CD1c-positive myeloid dendritic cell (primary cell): ENCODE results near the gene PSMD12.
"Not testable (repeated sequence)": the region's sequence is repeated elsewhere in the genome, so short reads cannot be mapped to it uniquely, and the experiment has no call there.

Experiments used
- DNase-seq: peaks from one replicate; pipeline ENCODE4 v3.0.0-alpha.2; 2016; ENCODE audit errors: extremely low spot score

PSMD12 gene

DNA sequence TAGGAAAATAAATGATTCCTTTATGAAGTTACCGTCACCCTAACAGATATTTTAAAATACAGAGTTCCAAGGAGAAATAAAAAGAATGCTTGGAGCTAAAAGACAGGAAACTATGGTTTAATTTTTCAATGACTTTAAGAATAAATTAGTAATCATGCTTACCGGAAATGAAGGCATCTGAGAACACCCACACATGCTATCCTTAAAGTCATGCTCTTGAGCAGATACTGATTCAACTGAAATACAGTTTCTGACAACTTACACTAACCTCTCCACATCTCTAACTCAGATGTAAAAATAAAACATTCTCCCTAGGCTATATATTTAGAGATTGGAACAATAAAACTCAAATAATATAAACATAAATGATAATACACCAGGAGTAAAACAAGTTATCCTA is 7.8 kb downstream of the PSMD12 start:
- DNase-seq: no peak

DNA sequence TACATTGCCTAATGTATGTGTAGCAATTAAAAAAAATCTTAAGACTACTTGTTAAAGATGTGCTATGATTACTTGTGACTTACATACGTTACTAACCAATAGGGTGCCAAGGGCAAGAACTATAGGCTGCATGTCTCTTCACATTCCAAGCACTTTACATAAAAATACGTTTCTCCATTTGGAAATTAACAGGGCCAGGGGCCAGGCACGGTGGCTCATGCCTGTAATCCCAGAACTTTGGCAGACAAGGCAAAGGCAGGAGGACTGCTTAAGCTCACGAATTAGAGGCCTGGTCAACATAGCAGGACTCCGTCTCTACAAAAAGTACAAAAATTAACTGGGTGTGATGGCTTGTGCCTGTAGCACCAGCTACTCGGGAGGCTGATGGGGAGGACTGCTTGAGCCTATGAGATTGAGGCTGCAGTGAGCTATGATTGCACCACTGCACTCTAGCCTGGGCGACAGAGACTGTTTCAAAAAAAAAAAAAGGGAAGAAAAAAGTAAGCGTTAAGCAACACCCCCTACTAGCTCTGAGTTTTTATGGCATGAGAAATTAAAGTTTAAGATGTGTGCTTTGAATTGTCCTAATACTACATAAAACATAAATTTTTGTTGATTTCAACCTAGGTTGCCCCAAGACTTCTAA is 12.3 kb downstream of the PSMD12 start:
- DNase-seq: peak; percentile 48

DNA sequence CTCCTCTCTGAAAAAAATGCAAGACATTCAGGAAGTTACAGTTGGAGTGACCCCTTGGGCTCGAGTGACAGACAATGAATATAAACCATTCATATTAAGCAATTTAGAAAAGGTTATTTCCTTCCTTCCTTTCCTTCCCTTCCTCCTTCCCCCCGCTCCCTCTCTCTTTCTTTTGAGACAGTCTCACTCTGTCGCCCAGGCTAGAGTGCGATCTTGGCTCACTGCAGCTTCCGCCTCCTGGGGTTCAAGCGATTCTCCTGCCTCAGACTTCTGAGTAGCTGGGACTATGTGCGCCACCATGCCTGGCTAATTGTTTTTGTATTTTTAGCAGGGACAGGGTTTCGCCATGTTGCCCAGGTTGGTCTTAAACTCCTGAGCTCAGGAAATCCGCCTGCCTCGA is 13.2 kb downstream of the PSMD12 start:
- no peak for DNase-seq

DNA sequence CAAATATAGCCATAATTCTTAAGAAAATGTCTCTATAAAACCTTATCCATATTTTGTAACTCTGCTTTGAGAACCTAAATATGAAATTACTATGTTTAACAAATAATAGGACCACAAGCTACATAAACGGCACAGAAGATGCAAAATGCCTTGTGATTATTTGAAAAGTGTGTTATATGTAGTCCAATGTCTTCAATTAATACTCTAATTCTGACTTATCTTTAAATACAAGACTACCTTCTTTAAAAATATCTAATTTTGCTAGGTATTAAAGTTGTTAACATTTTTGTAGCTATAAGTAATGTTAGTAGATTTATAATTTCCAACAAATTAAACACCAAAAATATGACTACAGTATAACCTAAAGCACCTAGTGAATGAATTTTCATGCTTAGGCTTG is 17.0 kb downstream of the PSMD12 start:
- no peak for DNase-seq

DNA sequence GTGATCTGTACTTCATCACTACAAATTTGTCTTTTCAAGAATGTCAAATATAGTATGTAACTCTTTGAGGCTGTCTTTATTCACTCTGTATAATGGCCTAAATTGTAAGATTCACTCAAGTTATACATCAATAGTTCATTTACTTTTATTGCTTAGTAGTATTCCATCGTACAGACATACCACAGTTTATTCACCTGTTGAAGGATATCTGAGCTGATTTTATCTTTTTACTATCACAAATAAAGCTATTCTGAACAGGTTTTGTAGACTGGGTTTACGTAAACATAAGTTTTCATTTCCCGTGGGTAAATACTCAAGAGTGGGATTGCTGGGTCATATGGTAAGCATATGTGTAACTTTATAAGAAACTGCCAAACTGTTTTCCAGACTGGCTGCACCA is 18.6 kb downstream of the PSMD12 start:
- no peak for DNase-seq

DNA sequence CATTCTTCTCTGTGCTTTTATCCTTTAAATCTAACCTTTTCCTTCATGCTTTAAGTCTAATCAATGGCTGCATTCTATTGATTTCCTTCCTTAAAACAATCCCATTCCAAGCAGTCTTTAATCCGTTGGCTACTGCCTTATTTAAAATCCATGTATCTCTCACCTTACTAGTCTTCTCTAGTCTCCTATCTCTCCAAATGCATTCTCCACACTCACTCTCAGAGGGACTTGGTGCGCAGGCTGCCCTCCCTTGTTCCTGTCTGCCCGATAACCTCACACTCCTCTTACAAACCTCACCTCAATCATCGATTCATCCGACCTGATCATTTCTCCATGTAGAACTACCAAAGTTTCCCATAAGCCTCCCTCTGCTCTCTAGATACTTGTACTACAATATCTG is 23.1 kb downstream of the PSMD12 start:
- DNase-seq: no peak

DNA sequence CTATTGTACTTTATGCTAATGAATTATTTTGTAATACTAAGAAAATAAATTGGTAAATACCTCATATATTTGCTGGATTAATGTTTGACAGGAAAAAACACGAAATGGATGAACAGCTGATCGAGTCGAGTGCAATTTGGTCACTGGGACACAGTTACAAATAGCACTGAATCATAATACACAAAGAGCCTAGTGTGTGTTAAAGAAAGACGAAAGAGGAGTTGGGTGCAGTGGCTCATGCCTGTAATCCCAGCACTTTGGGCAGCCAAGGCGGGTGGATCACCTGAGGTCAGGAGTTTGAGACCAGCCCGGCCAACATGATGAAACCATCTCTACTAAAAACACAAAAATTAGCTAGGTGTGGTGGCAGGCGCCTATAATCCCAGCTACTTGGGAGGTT is 28.0 kb downstream of the PSMD12 start:
- not testable (repeated sequence) for DNase-seq

DNA sequence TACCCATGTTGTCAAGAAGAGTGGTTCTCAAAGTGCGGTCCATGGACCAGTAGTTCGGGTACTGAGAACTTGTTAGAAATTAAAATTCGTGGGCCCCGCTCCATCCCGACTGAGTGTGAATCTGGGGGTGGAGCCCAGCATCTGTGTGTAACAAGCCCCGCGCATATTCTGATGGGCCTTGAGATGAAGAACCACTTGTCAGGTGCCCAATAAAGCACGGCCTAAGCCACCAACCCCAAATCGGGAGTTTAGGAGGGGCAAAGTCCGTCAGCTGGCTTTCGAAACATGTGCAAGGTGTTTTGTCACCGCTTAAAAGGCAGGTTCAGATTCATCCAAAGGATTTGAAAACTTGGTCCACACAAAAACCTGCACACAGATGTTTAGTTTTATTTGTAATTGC is 29.5 kb downstream of the PSMD12 start:
- DNase-seq: no peak

DNA sequence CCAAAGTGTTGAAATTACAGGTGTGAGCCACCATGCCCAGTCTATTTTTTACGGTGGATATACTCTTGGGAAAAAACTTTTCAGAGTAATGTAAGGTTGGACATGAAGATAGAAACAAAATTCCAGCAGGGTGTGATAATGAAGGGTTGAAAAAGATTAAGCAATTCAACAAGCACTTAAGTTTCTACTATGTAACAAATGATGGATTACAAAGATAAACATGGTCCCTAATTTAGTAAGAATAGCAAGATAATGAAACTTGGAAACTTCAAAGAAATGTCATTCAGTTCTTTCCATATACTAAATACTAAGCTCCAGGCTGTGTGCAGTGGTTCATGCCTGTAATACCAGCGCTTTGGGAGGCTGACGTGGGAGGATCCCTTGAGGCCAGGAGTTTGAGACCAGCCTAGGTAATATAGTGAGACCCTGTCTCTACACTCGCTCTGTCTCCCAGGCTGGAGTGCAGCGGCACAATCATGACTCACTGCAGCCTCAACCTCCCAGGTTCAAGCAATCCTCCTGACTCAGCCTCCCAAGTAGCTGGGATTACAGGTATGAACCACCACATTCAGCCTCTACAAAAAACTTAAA is 31.0 kb downstream of the PSMD12 start:
- no peak for DNase-seq

DNA sequence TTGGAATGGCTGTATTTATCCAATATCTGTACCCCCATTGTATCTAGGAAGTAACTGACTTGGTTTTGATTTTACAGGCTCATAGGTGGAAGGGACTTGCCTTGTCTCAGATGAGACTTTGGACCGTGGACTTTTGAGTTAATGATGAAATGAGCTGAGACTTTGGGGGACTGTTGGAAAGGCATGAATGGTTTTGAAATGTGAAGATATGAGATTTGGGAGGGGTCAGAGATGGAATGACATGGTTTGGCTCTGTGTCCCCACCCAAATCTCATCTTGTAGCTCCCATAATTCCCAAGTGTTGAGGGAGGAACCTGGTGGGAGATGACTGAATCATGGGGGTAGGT is 34.2 kb downstream of the PSMD12 start:
- not testable (repeated sequence) for DNase-seq

DNA sequence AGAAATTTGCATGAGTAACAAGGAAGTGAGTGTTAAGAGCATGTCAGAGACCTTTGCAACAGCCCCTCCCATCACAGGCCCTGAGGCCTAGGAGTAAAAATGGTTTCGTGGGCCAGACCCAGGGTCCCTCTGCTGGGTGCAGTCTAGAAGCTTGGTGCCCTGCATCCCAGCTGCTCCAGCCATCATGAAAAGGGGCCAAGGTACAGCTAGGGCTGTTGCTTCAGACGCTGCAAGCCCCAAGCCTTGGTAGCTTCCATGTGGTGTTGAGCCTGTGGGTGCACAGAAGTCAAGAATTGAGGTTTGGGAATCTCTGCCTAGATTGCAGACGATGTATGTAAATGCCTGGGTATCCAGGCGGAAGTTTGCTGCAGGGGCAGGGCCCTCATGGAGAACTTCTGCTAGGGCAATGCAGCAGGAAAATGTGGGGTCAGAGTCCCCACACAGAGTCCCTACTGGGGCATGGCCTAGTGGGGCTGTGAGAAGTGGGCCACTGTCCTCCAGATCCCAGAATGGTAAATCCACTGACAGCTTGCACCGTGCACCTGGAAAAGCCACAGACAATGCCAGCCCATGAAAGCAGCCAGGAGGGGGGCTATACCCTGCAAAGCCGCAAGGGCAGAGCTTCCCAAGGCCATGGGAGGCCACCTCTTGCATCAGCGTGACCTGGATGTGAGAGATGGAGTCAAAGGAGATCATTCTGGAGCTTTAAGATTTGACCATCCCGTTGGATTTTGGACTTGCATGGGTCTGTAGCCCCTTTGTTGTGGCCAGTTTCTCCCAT is 34.8 kb downstream of the PSMD12 start:
- DNase-seq: not testable (repeated sequence)

DNA sequence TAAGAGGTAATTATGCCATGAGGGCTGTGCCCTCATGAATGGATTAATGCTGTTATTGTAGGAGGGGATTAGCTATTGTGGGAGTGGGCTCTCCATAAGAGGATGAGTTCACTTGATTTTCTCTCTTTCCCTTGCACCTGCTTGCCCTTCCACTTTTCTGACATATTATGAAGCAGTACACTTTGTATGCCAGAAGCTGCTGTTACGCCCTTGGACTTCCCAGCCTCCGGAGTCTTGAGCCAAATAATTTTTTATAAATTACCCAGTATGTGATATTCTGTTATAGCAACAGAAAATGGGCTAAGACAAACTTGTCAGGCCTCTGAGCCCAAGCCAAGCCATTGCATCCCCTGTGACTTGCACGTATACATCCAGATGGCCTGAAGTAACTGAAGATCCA is 38.4 kb downstream of the PSMD12 start:
- DNase-seq: no peak

DNA sequence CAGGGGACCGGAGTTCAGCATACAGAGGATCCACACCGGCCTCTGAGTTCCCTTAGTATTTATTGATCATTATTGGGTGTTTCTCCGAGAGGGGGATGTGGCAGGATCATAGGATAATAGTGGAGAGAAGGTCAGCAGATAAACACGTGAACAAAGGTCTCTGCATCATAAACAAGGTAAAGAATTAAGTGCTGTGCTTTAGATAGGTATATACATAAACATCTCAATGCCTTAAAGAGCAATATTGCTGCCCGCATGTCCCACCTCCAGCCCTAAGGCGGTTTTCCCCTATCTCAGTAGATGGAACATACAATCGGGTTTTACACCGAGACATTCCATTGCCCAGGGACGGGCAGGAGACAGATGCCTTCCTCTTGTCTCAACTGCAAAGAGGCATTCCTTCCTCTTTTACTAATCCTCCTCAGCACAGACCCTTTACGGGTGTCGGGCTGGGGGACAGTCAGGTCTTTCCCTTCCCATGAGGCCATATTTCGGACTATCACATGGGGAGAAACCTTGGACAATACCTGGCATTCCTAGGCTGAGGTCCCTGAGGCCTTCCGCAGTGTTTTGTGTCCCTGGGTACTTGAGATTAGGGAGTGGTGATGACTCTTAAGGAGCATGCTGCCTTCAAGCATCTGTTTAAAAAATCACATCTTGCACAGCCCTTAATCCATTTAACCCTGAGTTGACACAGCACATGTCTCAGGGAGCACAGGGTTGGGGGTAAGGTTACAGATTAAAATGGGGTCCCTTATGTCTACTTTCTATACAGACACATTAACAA is 39.2 kb downstream of the PSMD12 start:
- not testable (repeated sequence) for DNase-seq

DNA sequence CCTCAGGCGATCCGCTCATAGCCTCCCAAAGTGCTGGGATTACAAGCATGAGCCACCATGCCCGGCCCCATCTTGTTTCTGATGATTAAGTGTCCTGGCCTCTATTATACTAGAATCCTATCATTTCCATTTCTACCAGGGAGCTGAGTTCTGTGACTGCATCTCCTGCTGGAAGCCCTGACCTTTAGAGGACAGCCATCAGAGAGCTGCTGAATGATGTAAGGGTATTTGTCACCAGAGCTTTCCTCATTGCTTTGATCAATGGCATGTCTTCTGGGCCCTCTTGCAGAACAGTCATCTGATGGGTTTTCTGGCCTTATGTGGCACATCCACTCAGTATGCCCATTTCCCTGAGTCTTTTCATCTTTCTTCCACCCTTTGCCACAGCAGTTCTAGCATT is 39.9 kb downstream of the PSMD12 start:
- DNase-seq: no peak

DNA sequence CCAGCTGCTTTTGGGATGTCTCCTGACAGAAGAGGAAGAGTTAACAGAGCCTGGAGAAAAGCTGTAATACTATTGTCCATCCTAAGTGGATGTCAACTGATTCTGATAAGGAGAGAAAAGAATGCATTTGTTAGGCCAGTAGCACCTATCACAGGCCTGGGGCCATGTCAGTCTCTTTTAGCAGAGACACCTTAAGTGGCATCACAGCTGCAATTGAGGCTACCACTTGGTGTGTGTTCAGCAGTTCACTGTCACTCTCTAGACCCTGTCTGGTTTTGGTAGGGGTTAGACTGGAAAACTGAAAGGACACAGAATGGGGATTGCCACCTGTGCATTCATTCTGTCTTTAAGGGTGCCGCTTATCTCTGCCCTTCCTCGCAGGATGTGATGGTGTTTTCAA is 42.0 kb downstream of the PSMD12 start:
- DNase-seq: no peak

DNA sequence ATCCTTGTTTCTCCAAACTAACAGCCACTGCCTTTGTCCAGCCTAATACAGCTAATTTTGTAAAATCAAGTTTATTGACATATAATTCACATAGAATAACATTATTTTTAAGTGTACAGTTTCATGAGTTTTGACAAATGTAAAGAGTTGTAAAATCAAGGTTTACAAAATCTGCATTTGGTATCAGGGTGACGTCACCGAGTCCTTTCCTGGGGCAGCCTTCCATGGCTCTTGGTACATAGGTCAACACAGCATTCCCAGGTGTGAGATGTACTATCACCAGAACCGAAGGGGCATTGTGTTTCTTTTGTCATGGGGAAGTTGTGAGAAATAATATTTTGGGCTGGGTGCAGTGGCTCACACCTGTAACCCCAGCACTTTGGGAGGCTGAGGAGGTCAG is 42.9 kb downstream of the PSMD12 start:
- DNase-seq: no peak

DNA sequence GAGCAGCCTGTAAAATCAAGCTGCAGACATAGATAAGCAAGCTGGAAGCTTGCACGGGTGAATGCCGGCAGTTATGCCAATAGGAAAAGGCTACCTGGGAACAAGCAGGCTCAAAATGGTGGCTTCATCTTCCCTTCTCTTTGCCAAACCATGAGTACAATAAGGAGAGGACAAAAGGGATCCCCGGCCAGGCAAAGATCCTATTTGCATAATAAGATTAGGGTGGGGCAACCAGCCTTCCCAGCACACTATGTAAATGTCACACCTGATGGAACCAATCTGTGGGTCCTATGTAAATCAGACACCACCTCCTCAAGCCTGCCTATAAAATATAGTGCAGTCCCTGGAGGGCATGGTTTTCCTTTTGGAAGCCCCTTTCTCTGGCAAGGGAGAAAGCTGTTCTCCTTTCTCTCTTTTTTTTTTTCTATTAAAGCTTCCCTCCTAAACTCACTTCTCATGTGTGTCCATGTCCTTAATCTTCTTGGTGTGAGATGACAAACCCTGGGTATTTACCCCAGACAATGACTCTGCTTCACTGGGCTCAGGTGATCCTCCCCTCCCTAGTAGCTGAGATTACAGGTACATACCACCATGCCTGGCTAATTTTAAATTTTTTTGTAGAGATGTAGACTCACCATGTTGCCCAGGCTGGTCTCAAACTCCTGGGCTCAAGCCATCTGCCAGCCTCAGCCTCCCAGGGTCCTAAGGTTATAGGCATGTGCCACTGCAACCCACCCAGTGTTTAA is 44.2 kb downstream of the PSMD12 start:
- no peak for DNase-seq

DNA sequence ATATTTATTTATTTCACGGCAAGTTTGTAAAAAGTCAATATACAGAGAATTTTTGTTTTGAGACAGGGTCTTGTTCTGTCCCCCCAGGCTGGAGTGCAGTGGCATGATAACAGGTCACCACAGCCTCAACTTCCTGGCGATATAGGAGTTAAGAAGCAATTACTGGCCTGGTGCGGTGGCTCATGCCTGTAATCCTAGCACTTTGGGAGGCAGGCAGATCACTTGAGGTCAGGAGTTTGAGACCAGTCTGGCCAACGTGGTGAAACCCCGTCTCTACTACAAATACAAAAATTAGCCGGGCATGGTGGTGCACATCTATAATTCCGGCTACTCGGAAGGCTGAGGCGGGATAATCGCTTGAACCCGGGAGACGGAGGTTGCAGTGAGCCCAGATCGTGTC is 44.9 kb downstream of the PSMD12 start:
- DNase-seq: not testable (repeated sequence)

DNA sequence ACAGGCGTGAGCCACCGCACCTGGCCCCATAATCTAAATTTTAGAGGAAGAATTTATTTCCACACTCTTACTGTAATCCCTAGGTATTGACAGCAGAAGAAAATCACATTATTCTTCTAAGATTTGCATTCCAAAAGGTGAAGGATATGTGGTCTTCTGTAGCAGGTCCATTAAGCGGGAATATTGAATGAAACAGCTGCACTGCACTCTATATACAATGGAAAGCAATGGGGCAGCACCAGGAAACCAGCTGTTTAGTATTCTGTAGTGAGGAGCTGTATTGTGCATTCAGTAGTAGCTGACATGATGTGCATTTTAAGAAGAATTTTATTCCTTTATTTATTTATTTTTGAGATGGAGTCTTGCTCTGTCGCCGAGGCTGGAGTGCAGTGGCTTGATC is 49.6 kb downstream of the PSMD12 start:
- DNase-seq: no peak

DNA sequence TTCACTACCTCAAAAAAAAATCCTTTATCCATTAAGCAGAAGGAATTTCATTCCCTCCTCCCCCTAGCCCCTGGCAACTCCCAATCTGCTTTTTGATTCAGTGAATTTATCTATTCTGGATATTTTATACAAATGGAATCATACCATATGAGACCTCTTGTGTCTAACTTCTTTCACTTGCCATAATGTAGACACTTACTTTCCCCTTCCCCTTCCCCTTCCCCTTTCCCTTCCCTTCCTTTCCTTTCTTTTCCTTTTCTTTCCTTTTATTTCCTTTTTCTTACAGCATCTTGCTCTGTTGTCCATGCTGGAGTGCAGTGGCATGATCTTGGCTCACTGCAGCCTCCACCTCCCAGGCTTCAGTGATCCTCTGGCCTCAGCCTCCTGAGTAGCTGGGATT is 50.5 kb downstream of the PSMD12 start:
- DNase-seq: peak; percentile 28

DNA sequence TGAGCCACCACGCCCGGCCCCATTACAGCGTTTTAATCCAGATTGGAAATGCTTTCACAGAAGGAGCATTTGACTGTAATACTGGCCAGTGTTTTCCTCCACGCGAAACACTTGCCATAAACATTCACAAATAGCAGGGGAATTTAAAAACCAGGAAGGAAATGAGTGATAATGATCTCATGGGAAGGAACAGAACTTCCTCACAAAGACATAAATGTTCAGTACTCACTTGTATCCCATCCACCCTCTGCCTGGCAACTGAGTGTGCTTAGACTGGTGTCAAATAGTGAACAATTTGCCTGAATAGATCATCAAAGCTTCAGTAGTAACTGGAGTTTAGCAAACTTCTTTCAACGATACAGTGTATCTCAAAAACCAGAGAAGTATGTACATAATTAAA is 54.1 kb downstream of the PSMD12 start:
- peak; percentile 41 for DNase-seq

DNA sequence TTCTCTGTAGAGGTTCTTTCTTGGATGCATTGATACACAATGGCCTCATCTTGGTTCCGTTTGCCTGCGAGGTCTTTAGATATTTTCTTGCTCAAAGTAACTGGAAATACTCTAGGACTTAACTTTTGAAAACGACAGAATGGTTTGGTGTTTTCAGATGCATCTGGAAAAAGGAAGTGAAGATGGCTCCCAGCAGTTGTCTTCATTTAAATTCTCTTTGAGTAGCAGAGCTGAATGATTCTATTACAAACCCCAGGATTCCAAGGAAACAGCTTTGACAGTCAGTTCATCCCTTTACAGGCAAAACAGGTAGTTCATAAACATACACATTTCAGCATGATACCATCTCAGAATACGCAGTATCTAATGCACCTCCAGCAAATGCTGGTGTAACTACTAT is 54.8 kb downstream of the PSMD12 start:
- DNase-seq: peak; percentile 4
